Neutrophil (primary cell): ENCODE results near the gene SNAI3.

Experiments used
- H3K27ac ChIP-seq: fragments of 200-600 bp; sonication (generic); 2 replicates; pipeline ENCODE4 v1.5.1; 2016; ENCODE audit warnings: mild to moderate bottlenecking, moderate library complexity
- H3K27me3 ChIP-seq: fragments of 200-600 bp; sonication (generic); 2 replicates; pipeline ENCODE4 v1.6.0; 2016; ENCODE audit warnings: mild to moderate bottlenecking
- H3K36me3 ChIP-seq: fragments of 200-600 bp; sonication (generic); 2 replicates; pipeline ENCODE4 v1.5.1; 2017
- H3K4me1 ChIP-seq, 2 experiments: fragments of 200-600 bp in 1 of 2; sonication (generic) in 1 of 2; 1 replicate in 1 of 2; 2 replicates in 1 of 2; pipeline versions ENCODE4 v1.5.1 to v1.6.1; 2013 to 2016; ENCODE audit warnings: low read depth in 1 of 2, low read length in 1 of 2, mild to moderate bottlenecking in 1 of 2, moderate library complexity in 1 of 2; ENCODE audit not compliant: control insufficient read depth in 1 of 2, insufficient read depth in 1 of 2
- H3K4me3 ChIP-seq, 2 experiments: fragments of 200-600 bp in 1 of 2; sonication (generic) in 1 of 2; 1 replicate in 1 of 2; 2 replicates in 1 of 2; pipeline ENCODE4 v1.5.1; 2013 to 2016; ENCODE audit warnings: low read depth in 1 of 2, low read length in 1 of 2, mild to moderate bottlenecking in 1 of 2, moderate library complexity in 1 of 2
- H3K9me3 ChIP-seq: fragments of 200-600 bp; sonication (generic); 2 replicates; pipeline ENCODE4 v1.5.1; 2016
- TF ChIP-seq, protein P1 (sequence below): fragments of 200-600 bp; sonication (generic); IDR thresholded peaks from 2 replicates; pipeline ENCODE4 v1.5.1; 2016; ENCODE audit warnings: antibody characterized with exemption

SNAI3 gene

DNA sequence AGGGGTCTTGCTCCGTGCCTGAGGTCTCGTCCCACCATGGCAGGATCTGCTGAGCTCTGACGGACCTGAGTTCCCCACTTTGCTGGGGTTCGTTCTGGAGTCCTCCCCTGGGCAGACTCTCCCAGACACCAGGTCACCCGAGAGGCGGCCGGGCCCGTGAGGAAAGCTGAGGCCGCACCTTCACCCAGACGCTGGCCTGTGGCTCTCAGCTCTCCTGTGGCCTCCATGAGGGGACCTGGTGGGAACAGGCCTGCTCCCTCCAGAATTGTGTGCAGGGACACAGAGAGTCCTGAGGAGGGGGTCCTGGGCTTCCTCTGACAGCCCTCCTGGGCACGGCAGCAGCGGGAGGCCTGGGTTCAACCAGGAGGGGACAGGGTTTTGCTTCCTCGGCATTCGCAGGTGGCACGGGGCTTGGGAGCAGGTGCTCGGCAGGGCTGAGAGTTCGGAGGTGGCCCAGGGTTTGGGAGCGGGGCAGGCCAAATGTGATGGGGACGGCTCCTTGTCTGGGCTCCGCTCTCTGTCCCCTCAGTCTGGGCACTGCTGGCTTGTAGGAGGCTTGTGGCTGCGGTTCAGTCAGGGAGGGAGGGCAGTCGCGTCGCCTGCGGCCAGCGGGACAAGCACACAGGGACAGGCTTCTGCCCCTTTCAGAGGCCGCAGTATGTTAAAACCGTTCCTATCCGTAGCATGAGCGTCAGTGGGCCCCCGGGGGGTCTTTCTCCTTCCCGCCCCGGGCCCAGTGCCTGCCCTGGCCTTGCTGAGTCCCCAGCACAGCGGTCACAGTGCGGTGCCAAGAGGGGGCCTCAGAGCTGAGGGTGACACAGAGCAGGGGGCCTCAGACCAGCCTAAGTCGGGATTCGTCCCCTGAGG is 8.1 kb upstream of the SNAI3 start:
- Histone ChIP-seq H3K36me3 (peaks cover 58% of the 10 kb centered on the region), H3K9me3 (no peaks in the 10 kb centered on the region), H3K4me1 (peaks cover 53 to 60% of the 10 kb centered on the region in 2 experiments), H3K27me3 (no peaks in the 10 kb centered on the region), H3K27ac (peak overlapping the region; percentile 100), H3K4me3 (no peak overlapping the region)
- TF ChIP-seq, protein P1, sequence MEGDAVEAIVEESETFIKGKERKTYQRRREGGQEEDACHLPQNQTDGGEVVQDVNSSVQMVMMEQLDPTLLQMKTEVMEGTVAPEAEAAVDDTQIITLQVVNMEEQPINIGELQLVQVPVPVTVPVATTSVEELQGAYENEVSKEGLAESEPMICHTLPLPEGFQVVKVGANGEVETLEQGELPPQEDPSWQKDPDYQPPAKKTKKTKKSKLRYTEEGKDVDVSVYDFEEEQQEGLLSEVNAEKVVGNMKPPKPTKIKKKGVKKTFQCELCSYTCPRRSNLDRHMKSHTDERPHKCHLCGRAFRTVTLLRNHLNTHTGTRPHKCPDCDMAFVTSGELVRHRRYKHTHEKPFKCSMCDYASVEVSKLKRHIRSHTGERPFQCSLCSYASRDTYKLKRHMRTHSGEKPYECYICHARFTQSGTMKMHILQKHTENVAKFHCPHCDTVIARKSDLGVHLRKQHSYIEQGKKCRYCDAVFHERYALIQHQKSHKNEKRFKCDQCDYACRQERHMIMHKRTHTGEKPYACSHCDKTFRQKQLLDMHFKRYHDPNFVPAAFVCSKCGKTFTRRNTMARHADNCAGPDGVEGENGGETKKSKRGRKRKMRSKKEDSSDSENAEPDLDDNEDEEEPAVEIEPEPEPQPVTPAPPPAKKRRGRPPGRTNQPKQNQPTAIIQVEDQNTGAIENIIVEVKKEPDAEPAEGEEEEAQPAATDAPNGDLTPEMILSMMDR: no peak

DNA sequence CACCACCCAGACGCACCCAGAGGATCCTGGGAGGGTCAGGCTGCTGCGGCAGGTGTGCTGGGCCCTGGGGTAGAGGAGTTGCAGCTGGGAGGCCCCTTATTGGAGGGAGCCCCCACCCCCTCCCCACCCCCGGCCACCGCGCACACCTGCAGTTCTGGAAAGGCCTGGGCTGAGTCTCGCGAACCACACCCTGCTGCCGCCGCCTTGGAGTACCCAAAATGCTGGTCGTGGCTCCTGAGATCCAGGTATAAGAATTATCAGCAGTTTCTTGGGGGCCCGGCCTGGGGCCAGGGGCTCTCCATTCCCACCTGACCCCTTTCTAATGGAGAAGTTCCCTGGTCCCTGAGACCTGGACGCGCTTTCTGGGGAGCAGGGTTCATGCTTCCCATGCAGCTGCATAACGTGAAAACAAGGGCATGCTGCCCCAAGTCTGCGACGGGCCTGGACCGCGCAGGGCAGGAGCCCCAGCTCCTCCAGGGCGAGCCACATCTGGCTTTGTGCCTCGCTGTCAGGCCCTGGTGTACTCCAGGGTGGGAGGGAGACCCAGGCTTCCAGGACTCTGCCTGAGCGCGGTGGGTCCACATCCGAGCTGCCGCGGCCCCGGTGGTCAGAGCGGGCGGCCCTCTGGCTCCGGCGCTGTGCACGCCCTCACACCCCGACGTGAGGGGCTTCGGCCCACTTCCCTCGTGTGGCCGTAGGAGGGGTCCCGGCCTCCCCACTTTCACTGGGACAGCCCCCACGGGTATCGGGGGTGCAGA is 7.3 kb upstream of the SNAI3 start:
- TF ChIP-seq, protein P1: no peak
- peaks cover 5% of the 10 kb centered on the region for H3K27me3 ChIP-seq
- H3K27ac ChIP-seq: peak overlapping the region; percentile 100
- H3K9me3 ChIP-seq: no peaks in the 10 kb centered on the region
- H3K4me1 ChIP-seq: peaks cover 44 to 54% of the 10 kb centered on the region in 2 experiments
- H3K36me3 ChIP-seq: peaks cover 49% of the 10 kb centered on the region
- no peak overlapping the region for H3K4me3 ChIP-seq

DNA sequence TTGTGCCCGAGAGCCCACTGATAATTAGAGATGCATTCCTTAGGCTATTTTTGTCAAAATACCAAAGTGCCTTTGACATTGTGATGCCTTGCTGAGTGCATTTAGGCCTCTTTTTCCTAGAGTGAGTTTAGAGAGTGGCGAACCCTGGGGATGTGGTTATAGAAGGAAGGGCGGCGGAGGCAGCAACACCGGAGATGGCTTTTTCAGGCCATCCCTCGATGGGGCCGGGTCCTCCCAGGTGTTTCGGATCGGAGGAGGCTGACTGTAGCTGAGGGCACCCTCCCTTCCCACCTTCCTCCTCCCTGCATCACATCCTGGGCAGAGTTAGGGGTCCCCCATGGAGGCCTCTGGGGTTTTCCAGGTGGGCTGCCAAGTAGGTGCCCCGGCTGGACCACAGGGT is 6.6 kb upstream of the SNAI3 start:
- H3K27me3 ChIP-seq: peaks cover 12% of the 10 kb centered on the region
- peaks cover 37 to 54% of the 10 kb centered on the region in 2 experiments for H3K4me1 ChIP-seq
- no peak overlapping the region for H3K4me3 ChIP-seq
- H3K27ac ChIP-seq: peak overlapping the region; percentile 100
- TF ChIP-seq, protein P1: no peak
- peaks cover 42% of the 10 kb centered on the region for H3K36me3 ChIP-seq
- no peaks in the 10 kb centered on the region for H3K9me3 ChIP-seq

DNA sequence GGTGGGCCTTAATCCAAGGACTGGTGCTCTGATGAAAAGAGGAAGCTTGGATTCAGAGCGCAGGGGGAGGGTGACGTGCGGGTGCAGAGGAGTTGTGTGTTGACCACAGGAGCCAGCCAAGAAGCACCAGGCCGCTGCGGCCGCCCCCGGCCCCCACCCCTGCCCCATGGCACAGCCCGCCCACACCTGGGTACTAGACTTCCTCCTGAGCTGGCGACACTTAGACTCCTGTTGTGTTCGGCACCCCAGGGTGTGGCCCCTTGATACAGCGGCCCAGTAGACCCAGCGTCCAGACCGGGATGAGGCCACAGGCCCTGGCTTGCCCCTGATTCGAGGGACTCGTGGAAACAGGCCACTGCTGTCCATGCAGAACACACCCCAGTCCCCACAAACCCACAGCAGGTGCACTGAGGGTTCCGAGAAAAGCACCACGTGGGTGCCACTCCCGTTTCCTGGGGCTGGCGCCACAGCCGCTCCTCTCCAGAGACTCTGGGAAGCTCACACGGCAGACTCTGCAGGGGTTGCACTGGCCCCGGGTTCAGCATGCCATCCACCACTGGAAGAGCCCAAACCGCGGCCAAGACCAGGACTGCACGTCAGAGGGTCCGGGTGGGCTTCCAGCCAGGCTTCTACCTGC is 5.7 kb upstream of the SNAI3 start:
- H3K4me1 ChIP-seq: peaks cover 34 to 54% of the 10 kb centered on the region in 2 experiments
- H3K27ac ChIP-seq: peak overlapping the region; percentile 100
- H3K36me3 ChIP-seq: peaks cover 34% of the 10 kb centered on the region
- TF ChIP-seq, protein P1: no peak
- peak overlapping the region; percentile 22 to 54 for H3K4me3 ChIP-seq
- H3K9me3 ChIP-seq: no peaks in the 10 kb centered on the region
- peaks cover 16% of the 10 kb centered on the region for H3K27me3 ChIP-seq

DNA sequence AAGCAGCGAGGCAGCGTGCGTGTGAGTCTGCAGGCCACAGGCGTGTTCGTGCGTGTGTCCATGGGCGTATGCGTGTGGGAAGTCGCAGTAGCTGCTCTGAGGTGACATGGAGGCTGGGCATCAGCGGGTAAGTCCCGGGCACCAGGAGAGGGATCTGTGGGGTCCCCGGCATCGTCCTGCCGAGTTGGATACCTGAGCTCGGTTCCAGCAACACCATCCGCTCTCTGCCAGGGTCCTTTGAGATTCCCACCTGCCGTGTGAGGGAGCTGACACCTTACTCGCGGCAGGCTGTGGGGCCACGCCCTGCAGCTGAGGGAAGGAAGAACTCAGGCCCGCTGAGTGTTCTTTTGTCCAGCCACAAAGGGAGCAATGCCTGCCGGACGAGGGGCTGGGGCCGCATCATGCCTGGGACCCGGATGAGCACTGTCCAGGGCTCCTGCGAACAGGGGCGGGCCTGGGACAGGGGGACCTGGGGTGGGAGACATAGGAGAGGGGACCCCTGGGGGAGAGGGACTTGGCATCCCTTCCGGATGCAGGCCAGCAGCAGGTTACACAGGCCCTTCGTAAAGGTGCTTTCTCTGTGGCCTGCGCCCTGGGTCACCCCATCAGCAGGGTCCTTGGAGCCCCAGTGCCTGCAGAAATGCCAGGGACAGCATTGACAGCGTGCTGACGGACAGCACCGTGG is 5.0 kb upstream of the SNAI3 start:
- peaks cover 40 to 61% of the 10 kb centered on the region in 2 experiments for H3K4me1 ChIP-seq
- H3K4me3 ChIP-seq: peak overlapping the region; percentile 13 to 54
- H3K36me3 ChIP-seq: peaks cover 26% of the 10 kb centered on the region
- no peaks in the 10 kb centered on the region for H3K9me3 ChIP-seq
- peaks cover 16% of the 10 kb centered on the region for H3K27me3 ChIP-seq
- H3K27ac ChIP-seq: peak overlapping the region; percentile 100
- TF ChIP-seq, protein P1: no peak
